ENCODE data around the gene TLL2. TPM values are rescaled to one million over a fixed set of nuclear protein-coding genes. Genes with fewer than 3 reads are reported as not detected.

TLL2 gene
- total and polyA plus RNA-seq, 4 donors: 0.07 to 0.23 (median 0.10) TPM

DNA sequence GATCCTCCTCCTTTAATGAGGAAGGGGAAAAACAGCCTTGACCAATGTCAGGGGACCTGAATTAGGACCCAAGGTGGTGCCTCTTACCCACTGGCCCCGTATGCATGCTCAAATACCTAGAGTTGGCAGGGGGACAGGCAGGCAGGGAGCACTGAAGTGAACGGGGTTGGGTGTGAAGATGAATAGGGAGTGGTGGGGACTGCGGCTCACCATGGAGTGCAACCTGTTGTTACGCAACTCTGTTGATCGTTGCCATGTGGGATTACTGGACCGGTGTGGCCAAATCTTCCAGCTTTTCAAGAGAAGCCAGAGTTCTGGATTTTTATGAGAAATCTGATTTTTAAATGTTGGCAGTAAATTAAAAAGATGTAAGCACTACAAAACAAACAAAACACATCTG lies 48.1 kb downstream of the TLL2 start:
- Histone ChIP-seq H3K27me3 (ENCODE audit: control insufficient read depth in 3 of 3, insufficient read depth in 3 of 3, low read length in 2 of 3) (no peaks in the 10 kb centered on the region), H3K9me3 (ENCODE audit: control insufficient read depth in 4 of 4, insufficient read depth in 3 of 4, low read length in 3 of 4) (peaks cover 0 to 9% (median 0%) of the 10 kb centered on the region in 4 donors), H3K9ac (ENCODE audit: insufficient read depth in 1 of 2, low read length in 2 of 2) (no peak overlapping the region), H3K36me3 (ENCODE audit: control insufficient read depth in 4 of 4, insufficient read depth in 4 of 4, low read length in 4 of 4) (no peaks in the 10 kb centered on the region), H3K4me3 (no peak overlapping the region), H3K27ac (ENCODE audit: low read depth in 1 of 2, low read length in 1 of 2) (no peak overlapping the region), H3K4me1 (ENCODE audit: control insufficient read depth in 5 of 5, insufficient read depth in 5 of 5, low read length in 5 of 5) (peaks cover 0 to 13% (median 0%) of the 10 kb centered on the region in 5 donors)
- TF ChIP-seq, protein P1, sequence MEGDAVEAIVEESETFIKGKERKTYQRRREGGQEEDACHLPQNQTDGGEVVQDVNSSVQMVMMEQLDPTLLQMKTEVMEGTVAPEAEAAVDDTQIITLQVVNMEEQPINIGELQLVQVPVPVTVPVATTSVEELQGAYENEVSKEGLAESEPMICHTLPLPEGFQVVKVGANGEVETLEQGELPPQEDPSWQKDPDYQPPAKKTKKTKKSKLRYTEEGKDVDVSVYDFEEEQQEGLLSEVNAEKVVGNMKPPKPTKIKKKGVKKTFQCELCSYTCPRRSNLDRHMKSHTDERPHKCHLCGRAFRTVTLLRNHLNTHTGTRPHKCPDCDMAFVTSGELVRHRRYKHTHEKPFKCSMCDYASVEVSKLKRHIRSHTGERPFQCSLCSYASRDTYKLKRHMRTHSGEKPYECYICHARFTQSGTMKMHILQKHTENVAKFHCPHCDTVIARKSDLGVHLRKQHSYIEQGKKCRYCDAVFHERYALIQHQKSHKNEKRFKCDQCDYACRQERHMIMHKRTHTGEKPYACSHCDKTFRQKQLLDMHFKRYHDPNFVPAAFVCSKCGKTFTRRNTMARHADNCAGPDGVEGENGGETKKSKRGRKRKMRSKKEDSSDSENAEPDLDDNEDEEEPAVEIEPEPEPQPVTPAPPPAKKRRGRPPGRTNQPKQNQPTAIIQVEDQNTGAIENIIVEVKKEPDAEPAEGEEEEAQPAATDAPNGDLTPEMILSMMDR (IDR thresholded peaks at IDR 0.05; ENCODE audit: control extremely low read depth, extremely low read depth): no peak
- WGBS, 2 donors: 83 to 89% methylated on average over 6 of the region's 6 CpGs
- ATAC-seq (ENCODE audit: insufficient read depth, low FRiP score): no peak
- DNase-seq: no peak

DNA sequence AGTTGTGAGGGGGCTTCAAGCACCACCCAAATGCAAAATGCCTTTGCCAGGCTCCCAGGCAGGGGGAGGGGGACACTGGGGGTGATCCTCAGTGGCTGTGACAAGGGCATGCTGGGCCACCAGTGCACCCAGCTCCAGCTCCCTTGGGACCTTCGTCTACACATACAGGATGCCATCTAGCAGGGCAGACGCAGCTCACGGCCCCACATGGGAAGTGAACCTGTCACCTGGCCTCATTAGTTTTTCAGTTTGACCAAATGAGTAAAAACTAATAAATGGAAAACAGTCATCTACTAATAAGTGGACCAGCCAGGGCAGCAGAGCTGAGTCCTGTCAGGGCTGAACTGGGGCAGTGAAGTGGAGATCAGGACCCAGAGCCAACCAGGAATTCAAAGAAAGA lies 50.2 kb downstream of the TLL2 start:
- no peak for DNase-seq
- TF ChIP-seq, protein P1 (IDR thresholded peaks at IDR 0.05; ENCODE audit: control extremely low read depth, extremely low read depth): no peak

DNA sequence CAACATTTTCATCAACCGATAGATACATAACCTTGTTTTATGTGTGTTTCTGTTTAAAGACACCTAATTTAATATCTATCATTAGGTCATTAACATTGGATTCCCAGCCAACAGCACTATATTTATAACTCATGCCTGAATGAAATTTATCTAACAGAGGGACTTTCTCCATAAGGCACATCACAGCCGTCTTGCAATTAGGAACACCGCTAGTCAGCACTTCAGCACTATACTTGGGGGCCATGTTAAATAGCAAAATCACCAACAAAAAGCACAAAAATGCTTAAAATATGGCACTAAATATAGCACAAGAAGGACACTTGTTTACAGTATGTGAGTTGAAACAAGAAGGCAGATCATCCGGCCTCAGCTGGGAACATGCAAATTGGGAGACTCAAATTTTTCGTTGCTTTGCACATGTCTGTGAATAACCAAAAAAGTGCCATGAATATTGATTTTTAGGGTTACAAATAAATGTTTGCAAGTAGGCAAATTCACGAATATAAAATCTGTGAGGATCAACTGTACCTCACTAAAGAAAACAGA lies 51.0 kb downstream of the TLL2 start:
- no peak for ATAC-seq (ENCODE audit: insufficient read depth, low FRiP score)

More for the DNA sequence above, 50.2 kb downstream of the TLL2 start:
- Histone ChIP-seq H3K9ac (ENCODE audit: insufficient read depth in 1 of 2, low read length in 2 of 2) (no peak overlapping the region), H3K27me3 (ENCODE audit: control insufficient read depth in 3 of 3, insufficient read depth in 3 of 3, low read length in 2 of 3) (no peaks in the 10 kb centered on the region), H3K27ac (ENCODE audit: low read depth in 1 of 2, low read length in 1 of 2) (no peak overlapping the region), H3K36me3 (ENCODE audit: control insufficient read depth in 4 of 4, insufficient read depth in 4 of 4, low read length in 4 of 4) (no peaks in the 10 kb centered on the region), H3K9me3 (ENCODE audit: control insufficient read depth in 4 of 4, insufficient read depth in 3 of 4, low read length in 3 of 4) (peaks cover 0 to 9% (median 0%) of the 10 kb centered on the region in 4 donors), H3K4me1 (ENCODE audit: control insufficient read depth in 5 of 5, insufficient read depth in 5 of 5, low read length in 5 of 5) (peaks cover 0 to 13% (median 0%) of the 10 kb centered on the region in 5 donors), H3K4me3 (no peak overlapping the region)
- WGBS, 2 donors: 84% methylated on average over 3 of the region's 3 CpGs
- ATAC-seq (ENCODE audit: insufficient read depth, low FRiP score): no peak

More for the DNA sequence above, 51.0 kb downstream of the TLL2 start:
- peak in 2 of 3 donors; percentile 57 to 72 for DNase-seq
- peaks cover 0 to 9% (median 0%) of the 10 kb centered on the region in 4 donors for H3K9me3 ChIP-seq (ENCODE audit: control insufficient read depth in 4 of 4, insufficient read depth in 3 of 4, low read length in 3 of 4)
- H3K27ac ChIP-seq (ENCODE audit: low read depth in 1 of 2, low read length in 1 of 2): no peak overlapping the region
- H3K27me3 ChIP-seq (ENCODE audit: control insufficient read depth in 3 of 3, insufficient read depth in 3 of 3, low read length in 2 of 3): no peaks in the 10 kb centered on the region
- H3K4me1 ChIP-seq (ENCODE audit: control insufficient read depth in 5 of 5, insufficient read depth in 5 of 5, low read length in 5 of 5): peaks cover 0 to 13% (median 0%) of the 10 kb centered on the region in 5 donors
- TF ChIP-seq, protein P1 (IDR thresholded peaks at IDR 0.05; ENCODE audit: control extremely low read depth, extremely low read depth): no peak
- WGBS, 2 donors: 79 to 86% methylated on average over 6 of the region's 6 CpGs
- H3K9ac ChIP-seq (ENCODE audit: insufficient read depth in 1 of 2, low read length in 2 of 2): no peak overlapping the region
- no peaks in the 10 kb centered on the region for H3K36me3 ChIP-seq (ENCODE audit: control insufficient read depth in 4 of 4, insufficient read depth in 4 of 4, low read length in 4 of 4)
- H3K4me3 ChIP-seq: no peak overlapping the region

All from lung (tissue), 12 donors.